PFSK-1 (cell line): ENCODE data around the gene PPP4R4.

Experiments used
- POLR2AphosphoS5 ChIP-seq: IDR thresholded peaks from 2 replicates; pipeline ENCODE4 v1.6.1; 2012; ENCODE audit warnings: low read depth, mild to moderate bottlenecking, control low read depth, low read length, moderate library complexity
- SIN3A ChIP-seq: IDR thresholded peaks from 2 replicates; pipeline ENCODE4 v1.6.1; 2012; ENCODE audit warnings: mild to moderate bottlenecking, low read length, moderate library complexity, borderline replicate concordance; ENCODE audit not compliant: insufficient read depth
- TAF1 ChIP-seq: IDR thresholded peaks from 2 replicates; pipeline ENCODE4 v1.6.1; 2012; ENCODE audit warnings: low read length, control low read depth, borderline replicate concordance; ENCODE audit not compliant: insufficient read depth
- TF ChIP-seq, protein P1 (sequence below), 2 experiments: IDR thresholded peaks; 2 replicates each; pipeline versions ENCODE4 v1.6.1 to v1.8.0; 2011 to 2012; ENCODE audit warnings: low read depth in 2 of 2, low read length in 2 of 2, control low read depth in 1 of 2, inconsistent platforms in 1 of 2, mild to moderate bottlenecking in 1 of 2, moderate library complexity in 1 of 2; ENCODE audit not compliant: insufficient read depth in 1 of 2

DNA sequence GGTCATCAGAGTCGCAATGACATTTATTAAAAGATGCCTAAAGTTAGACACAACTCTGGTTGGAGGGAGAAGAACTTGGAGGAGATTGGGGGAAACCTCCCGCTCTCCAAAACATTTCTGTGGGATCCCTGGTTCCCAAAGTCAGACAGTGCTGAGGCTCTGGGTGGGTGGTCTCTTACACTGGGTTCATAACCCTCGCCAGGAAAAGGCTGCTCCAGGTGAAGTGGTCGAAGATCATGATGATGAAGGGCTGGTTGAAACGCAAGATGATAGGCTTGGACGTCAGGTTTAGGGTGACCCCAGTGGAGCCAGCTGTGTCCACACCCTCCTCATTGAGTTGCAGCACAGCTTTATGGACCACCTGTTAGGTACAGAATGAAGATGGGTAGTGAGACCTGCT is 130.1 kb downstream of the PPP4R4 start:
- TF ChIP-seq TAF1 (no peak), POLR2AphosphoS5 (no peak), SIN3A (no peak)
- TF ChIP-seq, protein P1, sequence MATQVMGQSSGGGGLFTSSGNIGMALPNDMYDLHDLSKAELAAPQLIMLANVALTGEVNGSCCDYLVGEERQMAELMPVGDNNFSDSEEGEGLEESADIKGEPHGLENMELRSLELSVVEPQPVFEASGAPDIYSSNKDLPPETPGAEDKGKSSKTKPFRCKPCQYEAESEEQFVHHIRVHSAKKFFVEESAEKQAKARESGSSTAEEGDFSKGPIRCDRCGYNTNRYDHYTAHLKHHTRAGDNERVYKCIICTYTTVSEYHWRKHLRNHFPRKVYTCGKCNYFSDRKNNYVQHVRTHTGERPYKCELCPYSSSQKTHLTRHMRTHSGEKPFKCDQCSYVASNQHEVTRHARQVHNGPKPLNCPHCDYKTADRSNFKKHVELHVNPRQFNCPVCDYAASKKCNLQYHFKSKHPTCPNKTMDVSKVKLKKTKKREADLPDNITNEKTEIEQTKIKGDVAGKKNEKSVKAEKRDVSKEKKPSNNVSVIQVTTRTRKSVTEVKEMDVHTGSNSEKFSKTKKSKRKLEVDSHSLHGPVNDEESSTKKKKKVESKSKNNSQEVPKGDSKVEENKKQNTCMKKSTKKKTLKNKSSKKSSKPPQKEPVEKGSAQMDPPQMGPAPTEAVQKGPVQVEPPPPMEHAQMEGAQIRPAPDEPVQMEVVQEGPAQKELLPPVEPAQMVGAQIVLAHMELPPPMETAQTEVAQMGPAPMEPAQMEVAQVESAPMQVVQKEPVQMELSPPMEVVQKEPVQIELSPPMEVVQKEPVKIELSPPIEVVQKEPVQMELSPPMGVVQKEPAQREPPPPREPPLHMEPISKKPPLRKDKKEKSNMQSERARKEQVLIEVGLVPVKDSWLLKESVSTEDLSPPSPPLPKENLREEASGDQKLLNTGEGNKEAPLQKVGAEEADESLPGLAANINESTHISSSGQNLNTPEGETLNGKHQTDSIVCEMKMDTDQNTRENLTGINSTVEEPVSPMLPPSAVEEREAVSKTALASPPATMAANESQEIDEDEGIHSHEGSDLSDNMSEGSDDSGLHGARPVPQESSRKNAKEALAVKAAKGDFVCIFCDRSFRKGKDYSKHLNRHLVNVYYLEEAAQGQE (IDR thresholded peaks at IDR 0.05; ENCODE audit: insufficient read depth in 1 of 2, low read depth in 2 of 2, low read length in 2 of 2), result no peak
